ENCODE results near the gene ZNF827. TPM values are rescaled to one million over a fixed set of nuclear protein-coding genes. Genes with fewer than 3 reads are reported as not detected.

ZNF827 gene
- total RNA-seq, 1 experiment from 2014 or later, result 29.4 TPM

GRCh38 chr4:145868637-145869409, 69.8 kb downstream of the ZNF827 start:
- H3K27me3 Mint-ChIP-seq (ENCODE audit: low read depth), result no peaks in the 10 kb centered on the region

More at GRCh38 chr4:145868637-145869409, 69.8 kb downstream of the ZNF827 start:
- no peaks in the 10 kb centered on the region for H3K9me3 Mint-ChIP-seq
- Histone ChIP-seq H3K56ac (ENCODE audit: insufficient read length, low read depth, low read length) (no peak overlapping the region), H2AK5ac (ENCODE audit: insufficient read length, low read length) (no peak overlapping the region), H3K79me2 (ENCODE audit: insufficient read depth, low read length) (0 out of 2 replicates have a peak, but pooled peaks cover 2% of the 10 kb centered on the region), H2AFZ (ENCODE audit: low read length) (no peak overlapping the region), H3K9ac (ENCODE audit: extremely low read depth, insufficient read length, low read length) (no peak overlapping the region), H4K91ac (ENCODE audit: insufficient read length, low read depth, low read length) (no peak overlapping the region), H4K20me1 (ENCODE audit: control insufficient read depth, insufficient read depth, insufficient read length) (no peaks in the 10 kb centered on the region), H3K27ac (ENCODE audit: insufficient read length, low read depth, low read length) (no peak overlapping the region), H3K79me1 (ENCODE audit: insufficient read depth, low read depth, low read length, poor library complexity, severe bottlenecking) (peaks cover 5% of the 10 kb centered on the region), H3K18ac (ENCODE audit: insufficient read length, low read depth, low read length) (no peak overlapping the region), H3K23me2 (ENCODE audit: insufficient read length, low read depth, low read length, poor library complexity, severe bottlenecking) (no peaks in the 10 kb centered on the region), H3T11ph (ENCODE audit: low read length) (no peak overlapping the region), H3K27me3 (ENCODE audit: insufficient read depth, low read length) (no peaks in the 10 kb centered on the region), H3K14ac (ENCODE audit: insufficient read depth, low read length) (no peak overlapping the region), H4K5ac (ENCODE audit: insufficient read length, low read depth, low read length) (no peak overlapping the region), H2BK120ac (ENCODE audit: low read depth, low read length, poor library complexity, severe bottlenecking) (no peak overlapping the region), H3K4me2 (ENCODE audit: insufficient read depth, insufficient read length, low read length) (no peak overlapping the region), H2BK12ac (ENCODE audit: insufficient read length, low read depth, low read length) (no peak overlapping the region), H3K4ac (ENCODE audit: low read depth, low read length) (no peak overlapping the region), H4K8ac (replicated peaks; ENCODE audit: insufficient read length, low read depth, low read length) (no peak overlapping the region), H2BK5ac (ENCODE audit: insufficient read length, low read length) (no peak overlapping the region), H2BK15ac (ENCODE audit: low read depth, low read length) (no peak overlapping the region), H3K9me3 (ENCODE audit: control insufficient read depth, low read depth, low read length) (no peaks in the 10 kb centered on the region), H2BK20ac (ENCODE audit: low read depth, low read length, poor library complexity, severe bottlenecking) (no peak overlapping the region), H3K23ac (ENCODE audit: insufficient read length, low read depth, low read length) (no peak overlapping the region), H3K4me1 (ENCODE audit: insufficient read depth, low read length) (peaks cover 5% of the 10 kb centered on the region; the same call in 1 of the 2 replicates)
- WGBS (ENCODE audit: extremely low coverage, insufficient read length, low lambda C conversion rate), result no CpG with 5 or more reads among the region's 1 CpG
- no peak overlapping the region for H3K4me3 Mint-ChIP-seq
- H3K4me1 Mint-ChIP-seq, result peaks cover 13 to 19% of the 10 kb centered on the region in 2 experiments
- peak; percentile 23; the same call in 1 of the 3 replicates for TF ChIP-seq CTCF (conservative IDR thresholded peaks at IDR 0.05)
- H3K27ac Mint-ChIP-seq, result no peak overlapping the region
- peaks cover 14 to 42% (median 16%) of the 10 kb centered on the region in 3 experiments; a peak in 6 of 7 replicates for H3K36me3 Mint-ChIP-seq (ENCODE audit: insufficient read depth in 1 of 3, low read depth in 3 of 3)
- no peak for DNase-seq

Data from H9 (cell line).